Left lung (tissue), 10 donors: ENCODE results near the gene PDCD6IP. TPM values are rescaled to one million over a fixed set of nuclear protein-coding genes. Genes with fewer than 3 reads are reported as not detected.
"Not testable (repeated sequence)": the region's sequence is repeated elsewhere in the genome, so short reads cannot be mapped to it uniquely, and the experiment has no call there.

Experiments
- ATAC-seq: fragments of 200-7000 bp; cut with Tn5 transposase; one replicate; pipeline ENCODE4 v1.9.1; 2020; ENCODE audit warnings: moderate library complexity
- DNase-seq, 4 donors: peaks; one replicate each; pipeline ENCODE4 v3.0.0-alpha.2; 2013 to 2020
- H3K27ac ChIP-seq, 2 donors: fragments of 200-600 bp; sonication (generic) in 1 of 2; one replicate each; pipeline versions ENCODE4 v1.5.0 to v1.8.0; 2020 to 2021
- H3K27me3 ChIP-seq, 2 donors: fragments of 200-600 bp; sonication (generic) in 1 of 2; one replicate each; pipeline versions ENCODE4 v1.5.0 to v1.8.0; 2020 to 2021
- H3K36me3 ChIP-seq, 2 donors: fragments of 200-600 bp; sonication (generic) in 1 of 2; one replicate each; pipeline versions ENCODE4 v1.5.0 to v1.8.0; 2020 to 2021
- H3K4me1 ChIP-seq, 2 donors: fragments of 200-600 bp; one replicate each; pipeline ENCODE4 v1.8.0; 2021
- H3K4me3 ChIP-seq, 2 donors: fragments of 200-600 bp; sonication (generic) in 1 of 2; one replicate each; pipeline versions ENCODE4 v1.5.0 to v1.8.0; 2020 to 2021; ENCODE audit warnings: mild to moderate bottlenecking in 1 of 2
- H3K9me3 ChIP-seq, 2 donors: fragments of 200-600 bp; sonication (generic) in 1 of 2; one replicate each; pipeline versions ENCODE4 v1.5.0 to v1.8.0; 2020 to 2021
- CTCF ChIP-seq, 2 donors: fragments of 200-600 bp; sonication (generic) in 1 of 2; IDR thresholded peaks; one replicate each; pipeline versions ENCODE4 v1.5.0 to v1.8.0; 2021; ENCODE audit warnings: antibody characterized with exemption in 2 of 2
- intact Hi-C, 2 donors: fragments of 100-400 bp; cut with DNase I; formaldehyde crosslinking; loops; one replicate each; pipeline versions ENCODE4 v1.11.2 to v1.14.2; 2022
- polyA plus RNA-seq, 6 donors: library from polyadenylated mRNA; unstranded; fragments of 120-200 nt; gene quantifications; one replicate each; pipeline ENCODE4 v1.2.1, GENCODE V29; 2013; ENCODE audit not compliant: insufficient read length in 6 of 6
- total RNA-seq, 2 donors: library from RNA; stranded (reverse); fragmentation: NEBNext Ultra II Directional; extraction: Animal tissue kit (Norgen Biotek cat#: 25700); gene quantifications; one replicate each; pipeline ENCODE4 v1.2.1, GENCODE V29; 2021
- donor health status: DM: no; HTN: yes; CAD: no.
- donor health status: DM: no; HTN: no; CAD: no.

PDCD6IP gene
- total and polyA plus RNA-seq, 8 donors = 172 to 270 (median 205) TPM

- no peak overlapping the region for H3K27ac ChIP-seq
- ATAC-seq (no peak), DNase-seq (no peak)
- H3K36me3 ChIP-seq = peaks cover 0 to 68% of the 10 kb centered on the region in 2 donors
- H3K4me3 ChIP-seq = no peak overlapping the region
- no peaks in the 10 kb centered on the region for H3K9me3 ChIP-seq
- H3K27me3 ChIP-seq = no peaks in the 10 kb centered on the region
- no peak for TF ChIP-seq CTCF (IDR thresholded peaks at IDR 0.05)
- peaks cover 0 to 5% of the 10 kb centered on the region in 2 donors for H3K4me1 ChIP-seq
- intact Hi-C loops = no loop called here
Measured at GRCh38 chr3:33829720-33830119, 31.3 kb downstream of the PDCD6IP start.

- no peaks in the 10 kb centered on the region for H3K9me3 ChIP-seq
- H3K4me3 ChIP-seq = no peak overlapping the region
- H3K27me3 ChIP-seq = no peaks in the 10 kb centered on the region
- ATAC-seq = no peak
- H3K36me3 ChIP-seq = peaks cover 2 to 66% of the 10 kb centered on the region in 2 donors
- DNase-seq = no peak
- no peak for TF ChIP-seq CTCF (IDR thresholded peaks at IDR 0.05)
- H3K27ac ChIP-seq = no peak overlapping the region
- peaks cover 0 to 5% of the 10 kb centered on the region in 2 donors for H3K4me1 ChIP-seq
- intact Hi-C loops = no loop called here
Measured at GRCh38 chr3:33831053-33831452, 32.6 kb downstream of the PDCD6IP start.

GRCh38 chr3:33833408-33834095 is 35.1 kb downstream of the PDCD6IP start:
- Histone ChIP-seq H3K27me3 (no peaks in the 10 kb centered on the region), H3K4me3 (no peak overlapping the region), H3K9me3 (no peaks in the 10 kb centered on the region), H3K27ac (no peak overlapping the region), H3K36me3 (peaks cover 6 to 69% of the 10 kb centered on the region in 2 donors), H3K4me1 (peaks cover 0 to 5% of the 10 kb centered on the region in 2 donors)
- no peak for TF ChIP-seq CTCF (IDR thresholded peaks at IDR 0.05)
- ATAC-seq (no peak), DNase-seq (no peak)
- intact Hi-C loops = no loop called here

GRCh38 chr3:33834096-33834453 is 35.6 kb downstream of the PDCD6IP start:
- DNase-seq (no peak), ATAC-seq (no peak)
- H3K36me3 ChIP-seq = peaks cover 6 to 69% of the 10 kb centered on the region in 2 donors
- H3K27me3 ChIP-seq = no peaks in the 10 kb centered on the region
- intact Hi-C loops = no loop called here
- no peak for TF ChIP-seq CTCF (IDR thresholded peaks at IDR 0.05)
- no peak overlapping the region for H3K27ac ChIP-seq
- H3K9me3 ChIP-seq = no peaks in the 10 kb centered on the region
- no peak overlapping the region for H3K4me3 ChIP-seq
- peaks cover 0 to 5% of the 10 kb centered on the region in 2 donors for H3K4me1 ChIP-seq

- ATAC-seq, H3K9me3 ChIP-seq, DNase-seq, H3K4me3 ChIP-seq, intact Hi-C loops, H3K4me1 ChIP-seq, H3K27me3 ChIP-seq, H3K27ac ChIP-seq: not testable (repeated sequence)
- peaks cover 6 to 71% of the 10 kb centered on the region in 2 donors for H3K36me3 ChIP-seq
Measured at GRCh38 chr3:33837182-33837581, 38.8 kb downstream of the PDCD6IP start.

- no peaks in the 10 kb centered on the region for H3K9me3 ChIP-seq
- intact Hi-C loops = no loop called here
- no peak overlapping the region for H3K27ac ChIP-seq
- DNase-seq (no peak), ATAC-seq (no peak)
- TF ChIP-seq CTCF (IDR thresholded peaks at IDR 0.05) = no peak
- H3K4me3 ChIP-seq = no peak overlapping the region
- no peaks in the 10 kb centered on the region for H3K27me3 ChIP-seq
- peaks cover 6 to 87% of the 10 kb centered on the region in 2 donors for H3K36me3 ChIP-seq
- no peaks in the 10 kb centered on the region for H3K4me1 ChIP-seq
Measured at GRCh38 chr3:33839283-33839682, 40.9 kb downstream of the PDCD6IP start.
